Smooth muscle cell (in vitro differentiated cells): ENCODE results near the gene ACBD6. TPM values are rescaled to one million over a fixed set of nuclear protein-coding genes. Genes with fewer than 3 reads are reported as not detected.

ENCODE experiments used
- DNase-seq: peaks from one replicate; lab custom pipeline; 2025; ENCODE audit not compliant: unreplicated experiment; lab: John Stamatoyannopoulos, UW
- H2AFZ ChIP-seq: fragments of 200-600 bp; sonication (generic); 2 replicates; pipeline ENCODE4 v1.6.0; 2016; ENCODE audit warnings: antibody characterized with exemption, low read depth, mild to moderate bottlenecking
- H3F3A ChIP-seq: fragments of 200-600 bp; sonication (generic); 2 replicates; pipeline ENCODE4 v1.6.0; 2017; ENCODE audit warnings: antibody characterized with exemption, low read depth
- H3K27ac ChIP-seq: fragments of 200-600 bp; sonication (generic); 2 replicates; pipeline ENCODE4 v1.5.1; 2016; ENCODE audit warnings: low read depth, mild to moderate bottlenecking
- H3K27me3 ChIP-seq: fragments of 200-600 bp; sonication (generic); 2 replicates; pipeline ENCODE4 v1.6.1; 2016; ENCODE audit warnings: low read depth, mild to moderate bottlenecking
- H3K36me3 ChIP-seq: fragments of 200-600 bp; sonication (generic); 2 replicates; pipeline ENCODE4 v1.5.1; 2016; ENCODE audit warnings: low read depth
- H3K4me1 ChIP-seq: fragments of 200-600 bp; sonication (generic); 2 replicates; pipeline ENCODE4 v1.5.1; 2016; ENCODE audit warnings: low read depth
- H3K4me2 ChIP-seq: fragments of 200-600 bp; sonication (generic); 2 replicates; pipeline ENCODE4 v1.6.0; 2016; ENCODE audit warnings: mild to moderate bottlenecking
- H3K4me3 ChIP-seq: fragments of 200-600 bp; sonication (generic); 2 replicates; pipeline ENCODE4 v1.5.1; 2016; ENCODE audit warnings: mild to moderate bottlenecking
- H3K79me2 ChIP-seq: fragments of 200-600 bp; sonication (generic); 2 replicates; pipeline ENCODE4 v1.6.0; 2016; ENCODE audit warnings: low read depth, mild to moderate bottlenecking
- H3K9ac ChIP-seq: fragments of 200-600 bp; sonication (generic); 2 replicates; pipeline ENCODE4 v1.6.0; 2016; ENCODE audit warnings: low read depth
- H3K9me3 ChIP-seq: fragments of 200-600 bp; sonication (generic); replicated peaks from 2 replicates; pipeline ENCODE4 v1.5.1; 2016; ENCODE audit warnings: low read depth
- H4K20me1 ChIP-seq: fragments of 200-600 bp; sonication (generic); 2 replicates; pipeline ENCODE4 v1.6.0; 2016; ENCODE audit warnings: low read depth
- CTCF ChIP-seq: fragments of 200-600 bp; sonication (generic); IDR thresholded peaks from 2 replicates; pipeline ENCODE4 v1.5.1; 2017; ENCODE audit warnings: borderline replicate concordance, mild to moderate bottlenecking, antibody characterized with exemption; ENCODE audit not compliant: insufficient read depth, poor library complexity, severe bottlenecking
- WGBS: methylation state at CpG from one replicate; pipeline ENCODE4 v1.1.7; 2016; ENCODE audit warnings: low lambda C conversion rate; 5-methylcytosine and 5-hydroxymethylcytosine counted together
- polyA plus RNA-seq: library from polyadenylated mRNA; unstranded; fragments of >200 nt; fragmentation: Nextera tagmentation; extraction: Ambion mirVana; gene quantifications from 2 replicates; pipeline ENCODE4 v1.2.1, GENCODE V29; 2016
- total RNA-seq: library from RNA; depleted of rRNA; stranded (reverse); fragments of >200 nt; gene quantifications from 2 replicates; pipeline ENCODE4 v1.2.3, GENCODE V29; 2014

ACBD6 gene
- total and polyA plus RNA-seq, 2 experiments from 2014 or later: 44.1 to 48.7 TPM

GRCh38 chr1:180264595-180264994, 237.8 kb downstream of the ACBD6 start:
- Histone ChIP-seq H3K27me3 (peaks cover 15% of the 10 kb centered on the region), H2AFZ (no peak overlapping the region), H3K9ac (no peak overlapping the region), H3K27ac (no peak overlapping the region), H4K20me1 (no peaks in the 10 kb centered on the region), H3K4me3 (no peak overlapping the region), H3K36me3 (no peaks in the 10 kb centered on the region), H3K79me2 (no peaks in the 10 kb centered on the region), H3K9me3 (no peaks in the 10 kb centered on the region), H3F3A (no peaks in the 10 kb centered on the region), H3K4me2 (no peak overlapping the region), H3K4me1 (peaks cover 15% of the 10 kb centered on the region)
- WGBS: 74% methylated on average over 2 of the region's 2 CpGs
- no peak for DNase-seq
- no peak for TF ChIP-seq CTCF

GRCh38 chr1:180262628-180263488, 239.5 kb downstream of the ACBD6 start:
- Histone ChIP-seq H3K27ac (no peak overlapping the region), H3K79me2 (no peaks in the 10 kb centered on the region), H3K9me3 (no peaks in the 10 kb centered on the region), H2AFZ (no peak overlapping the region), H3K4me3 (no peak overlapping the region), H3F3A (no peaks in the 10 kb centered on the region), H3K9ac (no peak overlapping the region), H4K20me1 (no peaks in the 10 kb centered on the region), H3K4me1 (peaks cover 1% of the 10 kb centered on the region), H3K36me3 (no peaks in the 10 kb centered on the region), H3K27me3 (peaks cover 15% of the 10 kb centered on the region), H3K4me2 (no peak overlapping the region)
- WGBS: 92% methylated on average over 12 of the region's 12 CpGs
- no peak for TF ChIP-seq CTCF
- DNase-seq: no peak

- no peak for TF ChIP-seq CTCF
- no peaks in the 10 kb centered on the region for H4K20me1 ChIP-seq
- WGBS: 90% methylated on average over 7 of the region's 7 CpGs
- no peaks in the 10 kb centered on the region for H3F3A ChIP-seq
- no peaks in the 10 kb centered on the region for H3K4me1 ChIP-seq
- no peak overlapping the region for H3K4me3 ChIP-seq
- H3K4me2 ChIP-seq: no peak overlapping the region
- DNase-seq: no peak
- no peaks in the 10 kb centered on the region for H3K9me3 ChIP-seq
- H2AFZ ChIP-seq: no peak overlapping the region
- no peaks in the 10 kb centered on the region for H3K36me3 ChIP-seq
- peaks cover 15% of the 10 kb centered on the region for H3K27me3 ChIP-seq
- no peak overlapping the region for H3K27ac ChIP-seq
- no peak overlapping the region for H3K9ac ChIP-seq
- H3K79me2 ChIP-seq: no peaks in the 10 kb centered on the region
Observed at GRCh38 chr1:180261524-180262155, 240.7 kb downstream of the ACBD6 start.
